Choroid plexus epithelial cell (primary cell): ENCODE results near the gene LCLAT1.
A peak's percentile ranks its signal among the peaks of the same experiment; 100 is the strongest.
"Not testable (repeated sequence)": the region's sequence is repeated elsewhere in the genome, so short reads cannot be mapped to it uniquely, and the experiment has no call there.

Source experiments
- DNase-seq: peaks from one replicate; pipeline ENCODE4 v3.0.0-alpha.2; 2010; ENCODE audit warnings: low read depth
- H3K4me3 ChIP-seq: 2 replicates; pipeline ENCODE4 v1.5.1; 2011; ENCODE audit warnings: low read depth, mild to moderate bottlenecking, control low read depth, low read length, moderate library complexity
- TF ChIP-seq, protein P1 (sequence below): conservative IDR thresholded peaks from 2 replicates; pipeline ENCODE4 v1.5.1; 2011; ENCODE audit warnings: low read depth, mild to moderate bottlenecking, control low read depth, inconsistent platforms, low read length, moderate library complexity

LCLAT1 gene

DNA sequence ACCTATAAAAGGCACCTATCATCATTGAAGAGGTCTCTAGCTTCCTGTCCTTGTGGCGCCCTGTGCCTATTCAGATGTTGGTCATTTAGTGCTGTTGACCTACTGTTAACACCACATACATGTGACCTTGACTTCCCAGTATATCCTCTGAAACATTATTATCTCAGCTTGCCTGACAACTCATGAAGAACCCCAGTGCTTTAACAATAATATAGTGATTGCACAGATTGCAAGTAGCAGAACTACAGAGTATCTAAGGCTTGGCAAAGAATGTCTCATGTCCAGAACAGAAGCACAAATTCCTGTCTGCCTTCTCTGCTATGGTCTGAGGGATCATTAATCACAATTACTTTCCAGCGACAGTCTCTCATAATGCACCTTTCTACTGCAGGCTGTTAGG lies 165.3 kb downstream of the LCLAT1 start:
- no peak overlapping the region for H3K4me3 ChIP-seq
- TF ChIP-seq, protein P1, sequence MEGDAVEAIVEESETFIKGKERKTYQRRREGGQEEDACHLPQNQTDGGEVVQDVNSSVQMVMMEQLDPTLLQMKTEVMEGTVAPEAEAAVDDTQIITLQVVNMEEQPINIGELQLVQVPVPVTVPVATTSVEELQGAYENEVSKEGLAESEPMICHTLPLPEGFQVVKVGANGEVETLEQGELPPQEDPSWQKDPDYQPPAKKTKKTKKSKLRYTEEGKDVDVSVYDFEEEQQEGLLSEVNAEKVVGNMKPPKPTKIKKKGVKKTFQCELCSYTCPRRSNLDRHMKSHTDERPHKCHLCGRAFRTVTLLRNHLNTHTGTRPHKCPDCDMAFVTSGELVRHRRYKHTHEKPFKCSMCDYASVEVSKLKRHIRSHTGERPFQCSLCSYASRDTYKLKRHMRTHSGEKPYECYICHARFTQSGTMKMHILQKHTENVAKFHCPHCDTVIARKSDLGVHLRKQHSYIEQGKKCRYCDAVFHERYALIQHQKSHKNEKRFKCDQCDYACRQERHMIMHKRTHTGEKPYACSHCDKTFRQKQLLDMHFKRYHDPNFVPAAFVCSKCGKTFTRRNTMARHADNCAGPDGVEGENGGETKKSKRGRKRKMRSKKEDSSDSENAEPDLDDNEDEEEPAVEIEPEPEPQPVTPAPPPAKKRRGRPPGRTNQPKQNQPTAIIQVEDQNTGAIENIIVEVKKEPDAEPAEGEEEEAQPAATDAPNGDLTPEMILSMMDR = no peak
- peak; percentile 28 for DNase-seq

DNA sequence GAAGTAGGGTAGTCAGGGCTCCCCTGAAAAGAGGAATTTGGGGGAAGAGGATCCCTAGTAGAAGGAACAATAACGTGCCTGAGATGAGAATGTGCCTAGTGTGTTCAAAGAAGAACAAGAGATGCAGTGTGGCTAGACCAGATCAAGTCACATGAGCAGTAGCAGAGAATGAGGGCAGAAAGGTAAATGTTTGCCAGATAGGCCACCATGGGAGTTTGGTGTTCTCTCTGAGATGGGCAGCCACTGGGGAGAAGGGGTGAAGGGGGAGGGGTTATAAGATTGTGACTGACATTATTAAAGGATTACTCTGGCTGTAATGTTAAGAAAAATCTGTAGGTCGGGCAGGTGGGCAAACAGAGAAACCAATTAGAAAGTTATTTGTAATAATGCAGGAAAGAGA lies 166.0 kb downstream of the LCLAT1 start:
- TF ChIP-seq, protein P1 = no peak
- DNase-seq = no peak
- no peak overlapping the region for H3K4me3 ChIP-seq

DNA sequence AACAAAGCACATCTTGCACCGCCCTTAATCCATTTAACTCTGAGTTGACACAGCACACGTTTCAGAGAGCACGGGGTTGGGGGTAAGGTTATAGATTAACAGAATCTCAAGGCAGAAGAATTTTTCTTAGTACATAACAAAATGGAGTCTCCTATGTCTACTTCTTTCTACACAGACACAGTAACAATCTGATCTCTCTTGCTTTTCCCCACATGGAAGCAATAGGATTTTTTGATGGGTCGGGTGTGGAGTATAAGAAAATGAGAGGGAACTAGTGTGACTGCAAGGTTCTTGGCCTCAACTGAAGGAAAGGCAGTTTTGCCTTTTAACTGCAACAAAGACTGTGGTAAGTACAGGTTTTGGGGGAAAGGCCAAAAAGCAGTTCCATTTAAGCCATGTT lies 167.2 kb downstream of the LCLAT1 start:
- not testable (repeated sequence) for H3K4me3 ChIP-seq, DNase-seq

DNA sequence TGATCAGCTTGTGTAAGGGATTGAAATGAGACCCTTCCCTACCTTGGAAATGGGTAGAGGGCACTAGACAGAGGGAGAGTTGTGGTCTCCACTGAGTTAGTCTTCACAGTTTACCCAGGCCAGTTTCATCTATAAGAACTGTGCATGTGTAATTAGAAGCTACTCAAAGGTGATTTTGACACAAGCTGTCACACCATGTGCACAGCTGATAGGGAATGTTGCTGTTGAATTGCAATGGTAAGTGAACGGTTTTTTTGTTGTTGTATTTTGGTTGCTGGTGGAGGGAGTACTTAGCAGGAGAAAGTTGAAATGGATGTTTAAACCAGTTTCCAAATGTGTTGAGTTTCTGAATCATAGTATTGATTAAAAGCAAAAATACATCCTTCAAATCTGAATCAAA lies 168.9 kb downstream of the LCLAT1 start:
- H3K4me3 ChIP-seq = no peak overlapping the region
- DNase-seq = no peak
- TF ChIP-seq, protein P1 = no peak

DNA sequence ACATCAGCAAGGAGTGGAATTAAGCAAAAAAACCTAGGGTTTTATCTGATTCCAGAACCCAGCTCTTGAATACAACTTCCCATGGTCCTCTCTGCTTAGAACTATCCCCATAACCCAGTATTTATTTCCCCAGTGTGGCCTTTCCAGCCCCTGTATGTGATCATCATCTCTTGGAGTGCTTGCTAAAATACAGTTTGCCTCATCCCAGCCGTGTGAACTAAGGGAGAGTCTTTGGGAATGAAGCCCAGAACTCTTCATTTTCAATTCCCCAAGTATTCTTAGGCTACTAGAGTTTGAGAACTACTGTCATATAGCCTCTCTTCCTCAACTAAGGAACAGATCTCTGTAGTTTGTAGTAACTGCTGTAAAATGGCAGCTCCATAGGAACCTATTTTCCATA lies 173.1 kb downstream of the LCLAT1 start:
- no peak overlapping the region for H3K4me3 ChIP-seq
- no peak for DNase-seq
- TF ChIP-seq, protein P1 = no peak

DNA sequence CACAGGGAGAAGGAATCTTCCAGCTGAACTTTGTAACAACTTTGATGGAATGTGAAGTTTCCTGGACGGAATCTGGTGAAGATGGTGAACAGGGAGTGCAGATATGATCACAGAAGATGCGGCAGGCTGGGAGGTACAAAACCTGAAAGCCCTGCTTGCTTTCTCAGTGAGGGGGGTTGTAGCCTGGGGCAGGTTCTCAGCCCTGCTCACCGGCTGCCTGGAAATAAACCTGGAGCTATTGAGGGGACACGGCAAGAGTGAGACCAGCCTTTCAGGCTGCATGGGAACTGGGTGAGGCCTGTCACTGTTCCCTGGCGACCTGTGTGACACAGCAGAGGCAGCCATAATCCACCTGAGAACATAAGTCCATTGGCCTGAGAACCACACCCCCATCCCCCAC lies 174.8 kb downstream of the LCLAT1 start:
- TF ChIP-seq, protein P1 = no peak
- no peak overlapping the region for H3K4me3 ChIP-seq
- DNase-seq = no peak

DNA sequence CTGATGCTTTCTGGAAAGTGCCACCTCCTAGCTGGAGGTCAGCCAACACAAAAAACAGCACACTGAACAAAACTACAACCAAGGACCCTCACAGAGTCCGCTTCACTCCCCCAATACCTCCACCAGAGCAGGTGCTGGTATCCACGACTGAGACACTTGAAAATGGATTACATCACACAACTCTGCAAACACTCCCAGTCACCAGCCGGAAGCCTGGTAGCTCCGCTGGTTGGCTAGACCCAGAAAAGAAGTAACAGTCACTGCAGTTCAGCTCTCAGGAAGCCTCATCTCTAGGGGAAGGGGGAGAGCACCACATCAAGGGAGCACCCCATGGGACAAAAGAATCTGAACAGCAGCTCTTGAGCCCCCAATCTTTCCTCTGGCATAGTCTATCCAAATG lies 175.4 kb downstream of the LCLAT1 start:
- no peak overlapping the region for H3K4me3 ChIP-seq
- no peak for DNase-seq
- TF ChIP-seq, protein P1 = no peak

DNA sequence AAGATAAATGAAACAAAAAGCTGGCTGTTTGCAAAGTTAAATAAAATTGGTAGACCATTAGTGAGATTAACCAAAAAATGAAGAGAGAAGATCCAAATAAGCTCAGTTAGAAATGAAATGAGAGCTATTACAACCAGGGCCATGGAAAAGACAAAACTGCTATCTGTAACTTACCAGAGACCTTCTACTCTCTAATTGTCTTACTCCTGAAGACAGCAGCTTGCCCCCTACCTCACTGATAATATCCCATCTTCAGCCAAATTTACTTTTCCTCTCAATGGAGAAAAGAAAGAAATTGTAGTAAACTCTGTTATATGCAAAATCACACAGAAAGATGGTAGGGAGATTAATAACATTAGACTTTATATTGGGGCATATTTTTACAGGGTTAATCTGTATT lies 178.2 kb downstream of the LCLAT1 start:
- no peak overlapping the region for H3K4me3 ChIP-seq
- TF ChIP-seq, protein P1 = no peak
- no peak for DNase-seq
